DND-41 (cell line): Measurements from ENCODE around the gene GPR27.

Experiments
- EZH2 ChIP-seq: IDR thresholded peaks from 3 replicates; pipeline ENCODE4 v1.6.1; 2012; ENCODE audit warnings: borderline replicate concordance, low read depth, mild to moderate bottlenecking, moderate library complexity, low read length, inconsistent platforms; ENCODE audit not compliant: severe bottlenecking
- TF ChIP-seq, protein P1 (sequence below): IDR thresholded peaks from 2 replicates; pipeline ENCODE4 v1.5.1; 2012; ENCODE audit warnings: borderline replicate concordance, low read length, moderate library complexity, mild to moderate bottlenecking; ENCODE audit not compliant: poor library complexity, severe bottlenecking; ENCODE audit errors: extremely low read depth

DNA sequence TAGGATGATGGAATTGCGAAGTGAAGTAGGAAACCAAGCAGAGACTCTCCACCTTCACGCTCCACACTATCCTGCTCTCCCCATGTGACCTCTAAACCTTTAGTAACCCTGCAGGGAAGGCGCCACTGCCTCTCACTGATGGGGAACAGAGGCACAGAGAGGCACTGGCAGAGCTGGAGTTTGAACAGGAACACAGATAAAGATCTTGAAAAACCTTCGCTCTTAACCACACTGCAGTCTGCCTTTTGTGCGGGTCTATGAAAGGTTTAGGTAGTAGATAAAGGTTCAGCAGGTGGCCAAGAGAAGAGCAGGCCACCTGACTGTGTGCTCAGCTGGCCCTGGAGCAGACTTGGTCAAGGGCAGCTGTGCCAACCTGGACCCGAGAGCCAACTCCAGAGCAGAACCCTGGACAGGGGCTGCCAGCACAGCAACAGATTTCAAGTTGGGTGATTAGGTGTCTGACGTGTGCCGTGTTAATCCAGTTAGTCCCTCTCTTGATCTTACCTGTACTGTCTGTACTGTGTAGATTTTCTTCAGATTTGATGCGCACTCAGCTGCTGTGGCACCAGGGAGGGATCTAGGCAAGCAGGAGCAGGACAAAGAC lies 43.6 kb upstream of the GPR27 start:
- TF ChIP-seq, protein P1, sequence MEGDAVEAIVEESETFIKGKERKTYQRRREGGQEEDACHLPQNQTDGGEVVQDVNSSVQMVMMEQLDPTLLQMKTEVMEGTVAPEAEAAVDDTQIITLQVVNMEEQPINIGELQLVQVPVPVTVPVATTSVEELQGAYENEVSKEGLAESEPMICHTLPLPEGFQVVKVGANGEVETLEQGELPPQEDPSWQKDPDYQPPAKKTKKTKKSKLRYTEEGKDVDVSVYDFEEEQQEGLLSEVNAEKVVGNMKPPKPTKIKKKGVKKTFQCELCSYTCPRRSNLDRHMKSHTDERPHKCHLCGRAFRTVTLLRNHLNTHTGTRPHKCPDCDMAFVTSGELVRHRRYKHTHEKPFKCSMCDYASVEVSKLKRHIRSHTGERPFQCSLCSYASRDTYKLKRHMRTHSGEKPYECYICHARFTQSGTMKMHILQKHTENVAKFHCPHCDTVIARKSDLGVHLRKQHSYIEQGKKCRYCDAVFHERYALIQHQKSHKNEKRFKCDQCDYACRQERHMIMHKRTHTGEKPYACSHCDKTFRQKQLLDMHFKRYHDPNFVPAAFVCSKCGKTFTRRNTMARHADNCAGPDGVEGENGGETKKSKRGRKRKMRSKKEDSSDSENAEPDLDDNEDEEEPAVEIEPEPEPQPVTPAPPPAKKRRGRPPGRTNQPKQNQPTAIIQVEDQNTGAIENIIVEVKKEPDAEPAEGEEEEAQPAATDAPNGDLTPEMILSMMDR: no peak
- TF ChIP-seq EZH2: no peak
